CD4-positive, alpha-beta T cell treated with Interleukin-21 for 1 hour (primary cell): ENCODE measurements around the gene STK16.
"Not testable (repeated sequence)": the region's sequence is repeated elsewhere in the genome, so short reads cannot be mapped to it uniquely, and the experiment has no call there.

Source experiments
- DNase-seq: peaks from one replicate; pipeline ENCODE4 v3.0.0-alpha.2; 2020

The STK16 gene

GRCh38 chr2:219246559-219246958 is 1.3 kb downstream of the STK16 start:
- no peak for DNase-seq

- peak; percentile 81 for DNase-seq
Measured at GRCh38 chr2:219247678-219248642, 2.7 kb downstream of the STK16 start.

- no peak for DNase-seq
Measured at GRCh38 chr2:219248845-219249202, 3.5 kb downstream of the STK16 start.

GRCh38 chr2:219249203-219249980 is 4.1 kb downstream of the STK16 start:
- DNase-seq: peak; percentile 67

- DNase-seq: no peak
Measured at GRCh38 chr2:219250049-219250781, 4.9 kb downstream of the STK16 start.

GRCh38 chr2:219251656-219252055 is 6.4 kb downstream of the STK16 start:
- no peak for DNase-seq

GRCh38 chr2:219252084-219252483 is 6.8 kb downstream of the STK16 start:
- peak; percentile 27 for DNase-seq

- DNase-seq: no peak
Measured at GRCh38 chr2:219252570-219252899, 7.3 kb downstream of the STK16 start.

GRCh38 chr2:219252900-219253752 is 7.8 kb downstream of the STK16 start, which contains the start of gene TUBA4B:
TSS of gene TUBA4B (plus strand) at chr2:219253243. CDS start at chr2:219253408, 165 bp downstream.
- peak; percentile 51 for DNase-seq

GRCh38 chr2:219253753-219254589 is 8.7 kb downstream of the STK16 start, which contains the start of gene TUBA4A:
TSS of gene TUBA4A (minus strand) at chr2:219253918. CDS start at chr2:219253858, 60 bp downstream.
- peak; percentile 93 for DNase-seq

GRCh38 chr2:219254590-219255201 is 9.4 kb downstream of the STK16 start:
- peak; percentile 58 for DNase-seq

- DNase-seq: not testable (repeated sequence)
Measured at GRCh38 chr2:219258942-219259341, 13.7 kb downstream of the STK16 start.

GRCh38 chr2:219261024-219261855 is 16.0 kb downstream of the STK16 start:
- DNase-seq: no peak

- DNase-seq: no peak
Measured at GRCh38 chr2:219266232-219266631, 21.0 kb downstream of the STK16 start.

- DNase-seq: no peak
Measured at GRCh38 chr2:219266886-219267285, 21.6 kb downstream of the STK16 start.

- no peak for DNase-seq
Measured at GRCh38 chr2:219268294-219268693, 23.0 kb downstream of the STK16 start.

- no peak for DNase-seq
Measured at GRCh38 chr2:219269362-219270054, 24.2 kb downstream of the STK16 start.

GRCh38 chr2:219270055-219270372 is 24.7 kb downstream of the STK16 start:
- DNase-seq: no peak

- DNase-seq: no peak
Measured at GRCh38 chr2:219271021-219271420, 25.7 kb downstream of the STK16 start.
